Tibial artery (tissue), 4 donors: ENCODE results near the gene SART3.

Source experiments
- DNase-seq, 2 donors: peaks; one replicate each; pipeline ENCODE4 v3.0.0-alpha.2; 2019
- H3K27ac ChIP-seq, 2 donors: fragments of 200-600 bp; sonication (generic) in 1 of 2; 1 replicate in 1 of 2; 2 replicates in 1 of 2; pipeline ENCODE4 v1.5.1; 2018 to 2019; ENCODE audit warnings: mild to moderate bottlenecking in 1 of 2
- H3K27me3 ChIP-seq, 2 donors: fragments of 200-600 bp; sonication (generic) in 1 of 2; one replicate each; pipeline versions ENCODE4 v1.5.1 to v1.6.0; 2016 to 2019
- H3K36me3 ChIP-seq, 3 donors: fragments of 200-600 bp; sonication (generic) in 2 of 3; one replicate each; pipeline ENCODE4 v1.5.1; 2016 to 2019; ENCODE audit warnings: mild to moderate bottlenecking in 2 of 3
- H3K4me1 ChIP-seq, 4 donors: fragments of 200-600 bp; sonication (generic) in 2 of 4; 1 replicate in 3 of 4; 2 replicates in 1 of 4; pipeline ENCODE4 v1.5.1; 2016 to 2019
- H3K4me3 ChIP-seq, 2 donors: fragments of 200-600 bp; sonication (generic) in 1 of 2; 1 replicate in 1 of 2; 2 replicates in 1 of 2; pipeline ENCODE4 v1.5.1; 2018 to 2019; ENCODE audit warnings: mild to moderate bottlenecking in 2 of 2
- H3K9me3 ChIP-seq, 3 donors: fragments of 200-600 bp; sonication (generic) in 1 of 3; one replicate each; pipeline ENCODE4 v1.5.1; 2016 to 2019
- CTCF ChIP-seq, 2 experiments: fragments of 200-600 bp in 1 of 2; fragments of 450-650 bp in 1 of 2; IDR thresholded peaks; one replicate each; pipeline ENCODE4 v1.5.1; 2017 to 2019; ENCODE audit warnings: antibody characterized with exemption in 2 of 2, mild to moderate bottlenecking in 1 of 2, moderate library complexity in 1 of 2
- intact Hi-C: fragments of 100-400 bp; cut with DNase I; formaldehyde crosslinking; loops from one replicate; pipeline ENCODE4 v1.15.0; 2023; ENCODE audit warnings: low total_unique reads

Gene SART3

GRCh38 chr12:108527166-108527496 lies 33.8 kb downstream of the SART3 start:
- Histone ChIP-seq H3K36me3 (peaks cover 89 to 95% (median 90%) of the 10 kb centered on the region in 3 donors), H3K27me3 (no peaks in the 10 kb centered on the region), H3K4me3 (no peak overlapping the region), H3K4me1 (no peaks in the 10 kb centered on the region), H3K9me3 (no peaks in the 10 kb centered on the region), H3K27ac (no peak overlapping the region)
- DNase-seq, result no peak
- TF ChIP-seq CTCF (IDR thresholded peaks at IDR 0.05), result no peak
- intact Hi-C loops, result no loop called here

DNA sequence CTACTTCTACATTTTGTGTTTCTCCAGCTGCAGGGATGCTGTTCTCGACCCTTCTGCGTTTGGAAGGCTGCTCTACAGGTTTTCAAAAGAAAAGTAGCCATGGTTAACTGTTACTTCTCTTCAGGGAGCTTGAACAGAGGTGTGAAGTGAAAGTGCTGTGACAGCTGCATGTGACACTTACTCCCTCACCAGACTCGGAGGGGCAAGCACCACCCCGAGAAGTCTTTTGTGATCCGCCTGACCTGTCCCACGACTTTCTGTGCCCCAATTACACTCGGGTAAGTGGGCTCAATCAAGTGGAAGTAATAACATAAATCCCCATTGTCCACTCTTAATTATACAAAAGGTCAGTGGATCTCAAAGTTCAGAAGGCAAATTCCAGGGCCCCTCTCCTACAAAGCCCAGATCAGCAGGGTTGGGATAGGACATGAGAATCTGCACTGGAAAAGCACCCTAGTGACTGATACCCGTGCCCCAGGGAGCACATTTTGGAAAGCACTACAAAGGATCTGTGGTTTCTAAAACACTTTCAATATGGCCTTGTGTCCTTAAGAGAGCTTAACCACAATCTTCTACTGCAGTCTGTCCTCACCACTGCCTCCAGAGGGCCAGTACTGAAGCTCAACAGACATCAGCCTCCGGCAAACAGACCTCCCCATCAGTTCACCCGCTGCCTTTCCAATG lies 34.3 kb downstream of the SART3 start:
- no peak for TF ChIP-seq CTCF (IDR thresholded peaks at IDR 0.05)
- H3K27ac ChIP-seq, result no peak overlapping the region
- no peak for DNase-seq
- no peaks in the 10 kb centered on the region for H3K4me1 ChIP-seq
- intact Hi-C loops, result no loop called here
- no peaks in the 10 kb centered on the region for H3K27me3 ChIP-seq
- H3K4me3 ChIP-seq, result no peak overlapping the region
- peaks cover 85 to 95% (median 90%) of the 10 kb centered on the region in 3 donors for H3K36me3 ChIP-seq
- H3K9me3 ChIP-seq, result no peaks in the 10 kb centered on the region

DNA sequence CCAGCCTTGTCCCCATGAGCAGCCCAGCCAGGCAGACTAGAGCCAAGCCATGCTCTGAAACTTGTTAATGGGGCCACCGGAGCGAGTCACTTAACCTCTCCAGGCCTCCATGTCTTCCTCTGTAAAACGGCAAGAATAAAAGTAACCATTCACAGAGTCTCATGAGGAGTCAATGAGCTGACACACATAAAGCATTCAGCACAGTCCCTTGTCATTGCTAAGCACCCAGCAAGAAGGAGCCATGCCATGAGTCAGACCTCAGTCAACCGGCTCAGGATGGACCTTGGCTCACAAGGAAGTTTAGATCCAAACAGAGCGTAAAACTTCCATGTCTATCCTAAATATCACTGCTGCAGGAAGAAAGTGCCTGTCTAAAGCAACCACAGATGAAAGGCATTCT lies 35.3 kb downstream of the SART3 start:
- no peaks in the 10 kb centered on the region for H3K9me3 ChIP-seq
- H3K4me1 ChIP-seq, result no peaks in the 10 kb centered on the region
- no peaks in the 10 kb centered on the region for H3K27me3 ChIP-seq
- no peak overlapping the region for H3K27ac ChIP-seq
- intact Hi-C loops, result no loop called here
- TF ChIP-seq CTCF (IDR thresholded peaks at IDR 0.05), result no peak
- peaks cover 89 to 100% (median 99%) of the 10 kb centered on the region in 3 donors for H3K36me3 ChIP-seq
- no peak overlapping the region for H3K4me3 ChIP-seq
- no peak for DNase-seq

DNA sequence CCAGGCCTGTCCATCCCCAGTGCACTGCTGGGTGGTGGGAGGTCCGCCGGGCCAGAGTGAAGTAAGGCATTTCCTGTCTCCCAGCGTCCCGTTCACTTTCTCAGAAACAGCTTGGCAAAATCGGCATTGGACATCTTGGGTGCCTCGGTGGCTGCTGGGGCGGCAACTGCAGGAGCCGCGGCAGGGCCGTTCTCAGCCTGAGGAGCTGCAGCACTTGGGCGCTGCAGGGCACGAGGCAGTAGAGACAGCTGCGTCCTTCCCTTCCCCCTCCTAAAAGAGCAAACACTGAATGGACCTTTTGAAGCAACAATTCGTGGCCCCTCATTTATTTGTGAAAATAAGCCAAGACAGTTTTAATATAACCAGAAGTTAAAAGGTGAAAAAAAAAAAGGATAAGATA lies 37.6 kb downstream of the SART3 start:
- intact Hi-C loops, result no loop called here
- H3K9me3 ChIP-seq, result no peaks in the 10 kb centered on the region
- H3K4me1 ChIP-seq, result no peaks in the 10 kb centered on the region
- H3K27me3 ChIP-seq, result no peaks in the 10 kb centered on the region
- TF ChIP-seq CTCF (IDR thresholded peaks at IDR 0.05), result no peak
- H3K4me3 ChIP-seq, result no peak overlapping the region
- DNase-seq, result no peak
- no peak overlapping the region for H3K27ac ChIP-seq
- peaks cover 88 to 100% (median 98%) of the 10 kb centered on the region in 3 donors for H3K36me3 ChIP-seq

GRCh38 chr12:108519558-108519957 lies 41.4 kb downstream of the SART3 start:
- Histone ChIP-seq H3K27ac (no peak overlapping the region), H3K4me1 (peaks cover 0 to 19% (median 16%) of the 10 kb centered on the region in 4 donors), H3K9me3 (no peaks in the 10 kb centered on the region), H3K4me3 (no peak overlapping the region), H3K36me3 (peaks cover 56 to 78% (median 66%) of the 10 kb centered on the region in 3 donors), H3K27me3 (no peaks in the 10 kb centered on the region)
- no peak for DNase-seq
- intact Hi-C loops, result loop anchor here (10.0 kb wide), 1 partner anchor 835 kb away; the partner anchor contains the start of gene PWP1
- no peak for TF ChIP-seq CTCF (IDR thresholded peaks at IDR 0.05)
